ENCODE results near the gene TRABD2B. TPM values are rescaled to one million over a fixed set of nuclear protein-coding genes. Genes with fewer than 3 reads are reported as not detected.
A peak's percentile ranks its signal among the peaks of the same experiment; 100 is the strongest.

The TRABD2B gene
- total RNA-seq, 1 experiment from 2014 or later: 10.3 TPM

GRCh38 chr1:47984175-47984789, 12.9 kb downstream of the TRABD2B start (continued):
- TF ChIP-seq ATF2 (CRISPR knock-in tag; IDR thresholded peaks at IDR 0.05; ENCODE audit: borderline replicate concordance, low read depth) (no peak), E2F1 (CRISPR knock-in tag; IDR thresholded peaks at IDR 0.05) (no peak), ZBTB43 (CRISPR knock-in tag; IDR thresholded peaks at IDR 0.05) (peak; percentile 26; the same call in 1 of the 2 replicates), ATF1 (CRISPR knock-in tag; IDR thresholded peaks at IDR 0.05) (no peak), NFYB (CRISPR knock-in tag; conservative IDR thresholded peaks at IDR 0.05; ENCODE audit: low read depth) (no peak), ZNF138 (CRISPR knock-in tag; conservative IDR thresholded peaks at IDR 0.05) (no peak), ZSCAN18 (CRISPR knock-in tag; IDR thresholded peaks at IDR 0.05) (no peak), AR (CRISPR knock-in tag; IDR thresholded peaks at IDR 0.05) (no peak), ZNF532 (CRISPR knock-in tag; IDR thresholded peaks at IDR 0.05; ENCODE audit: borderline replicate concordance) (no peak)

- peaks cover 4% of the 10 kb centered on the region; the same call in 1 of the 2 replicates for H3K27me3 Mint-ChIP-seq (ENCODE audit: low read depth)
- ATAC-seq (peak; percentile 9), DNase-seq (ENCODE audit: low spot score) (no peak)
- H3K4me3 Mint-ChIP-seq: peak overlapping the region; percentile 75
- H3K27ac Mint-ChIP-seq: peak overlapping the region; percentile 99
- H3K9me3 Mint-ChIP-seq: no peaks in the 10 kb centered on the region
- peaks cover 82% of the 10 kb centered on the region for H3K4me1 Mint-ChIP-seq
- H3K36me3 Mint-ChIP-seq: peaks cover 8% of the 10 kb centered on the region
- ChIA-PET CTCF (interaction anchor here (0.6 to 2.1 kb wide), 7 partner anchors 10 to 454 kb away, joined by 3 to 13 read pairs (median 4); partner anchors contain the start of gene TRABD2B), POLR2A (interaction anchor here (0.6 kb wide), 1 partner anchor 67 kb away, joined by 3 read pairs; no protein-coding TSS in a partner anchor)
- TF ChIP-seq CREM (CRISPR knock-in tag; IDR thresholded peaks at IDR 0.05) (no peak), NFATC4 (CRISPR knock-in tag; IDR thresholded peaks at IDR 0.05) (no peak), ZNF263 (CRISPR knock-in tag; IDR thresholded peaks at IDR 0.05; ENCODE audit: low read depth) (no peak), ATF1 (CRISPR knock-in tag; IDR thresholded peaks at IDR 0.05) (no peak), ZNF423 (CRISPR knock-in tag; IDR thresholded peaks at IDR 0.05) (no peak), KAT7 (CRISPR knock-in tag; IDR thresholded peaks at IDR 0.05; ENCODE audit: borderline replicate concordance) (no peak), AFF4 (CRISPR knock-in tag; IDR thresholded peaks at IDR 0.05; ENCODE audit: borderline replicate concordance) (peak; percentile 41; the same call in 1 of the 2 replicates)
Observed at GRCh38 chr1:47983691-47984090, 13.5 kb downstream of the TRABD2B start.

All from WTC11 (cell line).